Keratinocyte (primary cell): ENCODE data around the gene GNB5. TPM values are rescaled to one million over a fixed set of nuclear protein-coding genes. Genes with fewer than 3 reads are reported as not detected.

Experiments used
- DNase-seq: peaks from one replicate; pipeline ENCODE4 v3.0.0-alpha.2; 2011; ENCODE audit warnings: low read depth, missing footprints, low spot score
- FAIRE-seq: peaks from 2 replicates; lab custom pipeline; 2011; peaks lifted over from hg19 to GRCh38; lab: Jason Lieb, UNC
- H2AFZ ChIP-seq: 2 replicates; pipeline ENCODE4 v1.6.0; 2012; ENCODE audit warnings: low read length, control low read depth, inconsistent platforms; ENCODE audit not compliant: control insufficient read depth
- H3K27ac ChIP-seq: 2 replicates; pipeline ENCODE4 v1.5.1; 2011; ENCODE audit warnings: low read length; ENCODE audit not compliant: control insufficient read depth, insufficient read depth
- H3K27me3 ChIP-seq: 3 replicates; pipeline ENCODE4 v1.6.0; 2011; ENCODE audit warnings: low read length; ENCODE audit not compliant: control insufficient read depth, insufficient read depth; ENCODE audit errors: extremely low read depth
- H3K36me3 ChIP-seq, 2 experiments: 2 replicates in 1 of 2; 3 replicates in 1 of 2; pipeline ENCODE4 v1.5.1; 2011; ENCODE audit warnings: low read length in 2 of 2, mild to moderate bottlenecking in 1 of 2; ENCODE audit not compliant: control insufficient read depth in 2 of 2, insufficient read depth in 2 of 2; ENCODE audit errors: extremely low read depth in 1 of 2
- H3K4me1 ChIP-seq: 3 replicates; pipeline ENCODE4 v1.5.1; 2011; ENCODE audit warnings: low read length; ENCODE audit not compliant: control insufficient read depth, insufficient read depth; ENCODE audit errors: extremely low read depth
- H3K4me2 ChIP-seq: 3 replicates; pipeline ENCODE4 v1.6.0; 2011; ENCODE audit warnings: low read depth, low read length; ENCODE audit not compliant: control insufficient read depth, insufficient read depth; ENCODE audit errors: extremely low read depth
- H3K4me3 ChIP-seq, 3 experiments: fragments of 200-600 bp in 1 of 3; sonication (generic) in 1 of 3; 2 replicates in 2 of 3; 3 replicates in 1 of 3; pipeline ENCODE4 v1.5.1; 2011 to 2016; ENCODE audit warnings: low read length in 3 of 3, mild to moderate bottlenecking in 3 of 3, control low read depth in 2 of 3, inconsistent platforms in 1 of 3, low read depth in 1 of 3, mixed read lengths in 1 of 3, mixed run types in 1 of 3, moderate library complexity in 1 of 3; ENCODE audit not compliant: control insufficient read depth in 2 of 3, insufficient read depth in 2 of 3; ENCODE audit errors: extremely low read depth in 1 of 3
- H3K79me2 ChIP-seq: 2 replicates; pipeline ENCODE4 v1.6.0; 2012; ENCODE audit warnings: low read length; ENCODE audit not compliant: control insufficient read depth, insufficient read depth
- H3K9ac ChIP-seq: 3 replicates; pipeline ENCODE4 v1.6.0; 2011; ENCODE audit warnings: low read length; ENCODE audit not compliant: control insufficient read depth, insufficient read depth; ENCODE audit errors: extremely low read depth
- H3K9me1 ChIP-seq: 3 replicates; pipeline ENCODE4 v1.6.0; 2011; ENCODE audit warnings: low read length; ENCODE audit not compliant: control insufficient read depth, insufficient read depth; ENCODE audit errors: extremely low read depth
- H3K9me3 ChIP-seq: 2 replicates; pipeline ENCODE4 v1.5.1; 2012; ENCODE audit warnings: low read depth, low read length; ENCODE audit not compliant: control insufficient read depth
- H4K20me1 ChIP-seq: 3 replicates; pipeline ENCODE4 v1.6.0; 2011; ENCODE audit warnings: low read length; ENCODE audit not compliant: control insufficient read depth, insufficient read depth; ENCODE audit errors: extremely low read depth
- EZH2 ChIP-seq: IDR thresholded peaks from one replicate; pipeline ENCODE4 v1.6.1; 2012; ENCODE audit warnings: inconsistent platforms, mild to moderate bottlenecking, low read length, moderate library complexity
- dilution Hi-C: fragments of 300-500 bp; cut with MboI; formaldehyde crosslinking; loops from one replicate; pipeline ENCODE4 v1.7.0; 2020; ENCODE audit warnings: low sequenced_read_pairs; ENCODE audit not compliant: extremely low pct_ligation_motif_present
- polyA plus RNA-seq, 5 experiments: library from polyadenylated mRNA; depleted of rRNA in 3 of 5; stranded (reverse) in 3 of 5; stranded (forward) in 1 of 5; unstranded in 1 of 5; fragments of >200 nt; gene quantifications; 1 replicate in 1 of 5; 2 replicates in 3 of 5; 3 replicates in 1 of 5; pipeline versions ENCODE4 v1.2.1 to v1.2.3, GENCODE V29; 2011 to 2012; ENCODE audit warnings: missing spikeins in 2 of 5, low read depth in 1 of 5, low replicate concordance in 1 of 5
- TF ChIP-seq, protein P1 (sequence below), 3 experiments: IDR thresholded peaks in 1 of 3; conservative IDR thresholded peaks in 1 of 3; optimal IDR thresholded peaks in 1 of 3; 2 replicates in 2 of 3; 3 replicates in 1 of 3; pipeline versions ENCODE3 to v1.5.1; 2011; ENCODE audit warnings: low read length in 3 of 3, mild to moderate bottlenecking in 3 of 3, moderate library complexity in 2 of 3, control low read depth in 1 of 3, inconsistent platforms in 1 of 3; ENCODE audit not compliant: insufficient read depth in 2 of 3; ENCODE audit errors: extremely low read depth in 1 of 3

Gene GNB5
- polyA plus RNA-seq, 1 donor (not counting 4 experiments of a cell fraction or from before 2014, with no cell fraction given): 25.8 TPM

- TF ChIP-seq, protein P1, sequence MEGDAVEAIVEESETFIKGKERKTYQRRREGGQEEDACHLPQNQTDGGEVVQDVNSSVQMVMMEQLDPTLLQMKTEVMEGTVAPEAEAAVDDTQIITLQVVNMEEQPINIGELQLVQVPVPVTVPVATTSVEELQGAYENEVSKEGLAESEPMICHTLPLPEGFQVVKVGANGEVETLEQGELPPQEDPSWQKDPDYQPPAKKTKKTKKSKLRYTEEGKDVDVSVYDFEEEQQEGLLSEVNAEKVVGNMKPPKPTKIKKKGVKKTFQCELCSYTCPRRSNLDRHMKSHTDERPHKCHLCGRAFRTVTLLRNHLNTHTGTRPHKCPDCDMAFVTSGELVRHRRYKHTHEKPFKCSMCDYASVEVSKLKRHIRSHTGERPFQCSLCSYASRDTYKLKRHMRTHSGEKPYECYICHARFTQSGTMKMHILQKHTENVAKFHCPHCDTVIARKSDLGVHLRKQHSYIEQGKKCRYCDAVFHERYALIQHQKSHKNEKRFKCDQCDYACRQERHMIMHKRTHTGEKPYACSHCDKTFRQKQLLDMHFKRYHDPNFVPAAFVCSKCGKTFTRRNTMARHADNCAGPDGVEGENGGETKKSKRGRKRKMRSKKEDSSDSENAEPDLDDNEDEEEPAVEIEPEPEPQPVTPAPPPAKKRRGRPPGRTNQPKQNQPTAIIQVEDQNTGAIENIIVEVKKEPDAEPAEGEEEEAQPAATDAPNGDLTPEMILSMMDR (optimal IDR thresholded peaks at IDR 0.05 in 1 of 3, IDR thresholded peaks at IDR 0.05 in 1 of 3, conservative IDR thresholded peaks at IDR 0.05 in 1 of 3; ENCODE audit: extremely low read depth in 1 of 3, insufficient read depth in 2 of 3, low read length in 3 of 3): no peak
- TF ChIP-seq EZH2: no peak
- Histone ChIP-seq H2AFZ (no peak overlapping the region), H3K27ac (no peak overlapping the region), H3K36me3 (no peaks in the 10 kb centered on the region), H3K9me1 (no peaks in the 10 kb centered on the region), H3K27me3 (no peaks in the 10 kb centered on the region), H4K20me1 (no peaks in the 10 kb centered on the region), H3K79me2 (no peaks in the 10 kb centered on the region), H3K4me2 (no peak overlapping the region), H3K9me3 (no peaks in the 10 kb centered on the region), H3K4me3 (no peak overlapping the region), H3K9ac (no peak overlapping the region), H3K4me1 (peaks cover 10% of the 10 kb centered on the region)
- dilution Hi-C loops: no loop called here
- DNase-seq (no peak), FAIRE-seq (no peak)
Measured at GRCh38 chr15:52238149-52238548, 47.0 kb upstream of the GNB5 start.

- Histone ChIP-seq H3K27me3 (no peaks in the 10 kb centered on the region), H3K9me3 (no peaks in the 10 kb centered on the region), H3K9ac (no peak overlapping the region), H2AFZ (no peak overlapping the region), H3K4me3 (no peak overlapping the region), H3K27ac (no peak overlapping the region), H4K20me1 (no peaks in the 10 kb centered on the region), H3K36me3 (no peaks in the 10 kb centered on the region), H3K4me1 (peaks cover 11% of the 10 kb centered on the region), H3K4me2 (no peak overlapping the region), H3K79me2 (no peaks in the 10 kb centered on the region), H3K9me1 (no peaks in the 10 kb centered on the region)
- TF ChIP-seq, protein P1 (optimal IDR thresholded peaks at IDR 0.05 in 1 of 3, IDR thresholded peaks at IDR 0.05 in 1 of 3, conservative IDR thresholded peaks at IDR 0.05 in 1 of 3; ENCODE audit: extremely low read depth in 1 of 3, insufficient read depth in 2 of 3, low read length in 3 of 3): no peak
- no peak for TF ChIP-seq EZH2
- dilution Hi-C loops: no loop called here
- DNase-seq: no peak
- FAIRE-seq: no peak
Measured at GRCh38 chr15:52236013-52236412, 44.8 kb upstream of the GNB5 start.
